H1 (cell line): Measurements from ENCODE around the gene ATXN7. TPM values are rescaled to one million over a fixed set of nuclear protein-coding genes. Genes with fewer than 3 reads are reported as not detected.

Source experiments
- CTCF ChIA-PET: fragments of 300-600 bp; sonication (Branson Sonifier 250); formaldehyde crosslinking; loops from one replicate; lab custom pipeline; 2021; ENCODE audit not compliant: partially characterized antibody; lab: Charles Lee
- POLR2A ChIA-PET: fragments of 300-600 bp; sonication (Branson Sonifier 250); formaldehyde crosslinking; loops from one replicate; lab custom pipeline; 2021; ENCODE audit warnings: inconsistent platforms; ENCODE audit not compliant: partially characterized antibody; lab: Charles Lee
- DNase-seq, 2 experiments: peaks; one replicate each; pipeline versions ENCODE4 v3.0.0 to v3.0.0-alpha.2; 2010 to 2022; ENCODE audit warnings: low spot score in 2 of 2, low read depth in 1 of 2, mixed read lengths in 1 of 2
- FAIRE-seq: peaks from 2 replicates; lab custom pipeline; 2011; peaks lifted over from hg19 to GRCh38; lab: Jason Lieb, UNC
- H2AFZ ChIP-seq: 2 replicates; pipeline ENCODE4 v1.8.1; 2012; ENCODE audit warnings: low read length, inconsistent platforms
- H2AK5ac ChIP-seq: 2 replicates; pipeline ENCODE4 v1.6.1; 2013; ENCODE audit warnings: low read depth, low read length
- H2BK120ac ChIP-seq: replicated peaks from 2 replicates; pipeline ENCODE3; 2013; ENCODE audit warnings: low read depth, low read length, inconsistent platforms
- H2BK12ac ChIP-seq: 2 replicates; pipeline ENCODE4 v1.6.1; 2013; ENCODE audit warnings: low read depth, low read length
- H2BK15ac ChIP-seq: 2 replicates; pipeline ENCODE4 v1.6.1; 2013; ENCODE audit warnings: low read length
- H2BK20ac ChIP-seq: 2 replicates; pipeline ENCODE4 v1.6.1; 2013; ENCODE audit warnings: low read length
- H2BK5ac ChIP-seq: 2 replicates; pipeline ENCODE4 v1.6.1; 2013; ENCODE audit warnings: low read depth, low read length
- H3K14ac ChIP-seq: 2 replicates; pipeline ENCODE4 v1.6.1; 2013; ENCODE audit warnings: inconsistent platforms; ENCODE audit not compliant: insufficient read length
- H3K18ac ChIP-seq: 2 replicates; pipeline ENCODE4 v1.6.1; 2013; ENCODE audit warnings: low read length; ENCODE audit errors: extremely low read depth
- H3K23ac ChIP-seq: 2 replicates; pipeline ENCODE4 v1.6.1; 2013; ENCODE audit warnings: inconsistent platforms; ENCODE audit not compliant: insufficient read length
- H3K23me2 ChIP-seq: 2 replicates; pipeline ENCODE4 v1.6.1; 2013; ENCODE audit warnings: low read depth, low read length
- H3K27ac ChIP-seq: 2 replicates; pipeline ENCODE4 v1.6.1; 2011; ENCODE audit warnings: low read depth, low read length, inconsistent platforms
- H3K27me3 ChIP-seq, 4 experiments: replicated peaks in 1 of 4; 1 replicate in 1 of 4; 2 replicates in 3 of 4; pipeline versions ENCODE4 v1.6.1 to v1.8.1; 2011 to 2013; ENCODE audit warnings: low read length in 3 of 4, mild to moderate bottlenecking in 3 of 4, inconsistent platforms in 2 of 4, mixed read lengths in 2 of 4, moderate library complexity in 1 of 4; ENCODE audit not compliant: control insufficient read depth in 3 of 4, insufficient read depth in 3 of 4; ENCODE audit errors: extremely low read depth in 1 of 4
- H3K36me3 ChIP-seq, 4 experiments: 2 replicates each; pipeline versions ENCODE4 v1.6.1 to v1.8.1; 2011 to 2013; ENCODE audit warnings: mild to moderate bottlenecking in 4 of 4, low read length in 3 of 4, moderate library complexity in 2 of 4, control low read depth in 1 of 4, inconsistent platforms in 1 of 4; ENCODE audit not compliant: insufficient read depth in 4 of 4, control insufficient read depth in 2 of 4
- H3K4ac ChIP-seq: replicated peaks from 2 replicates; pipeline ENCODE3; 2013; ENCODE audit warnings: low read length, low read depth, mixed read lengths, inconsistent platforms; ENCODE audit not compliant: insufficient read length
- H3K4me1 ChIP-seq, 4 experiments: replicated peaks in 1 of 4; 1 replicate in 1 of 4; 2 replicates in 3 of 4; pipeline versions ENCODE4 v1.6.1 to v1.8.1; 2011 to 2013; ENCODE audit warnings: low read length in 3 of 4, inconsistent platforms in 2 of 4, mixed read lengths in 1 of 4; ENCODE audit not compliant: insufficient read depth in 4 of 4, control insufficient read depth in 3 of 4
- H3K4me2 ChIP-seq, 2 experiments: 2 replicates each; pipeline versions ENCODE4 v1.6.1 to v1.8.1; 2011 to 2013; ENCODE audit warnings: low read depth in 2 of 2, low read length in 2 of 2, control low read depth in 1 of 2, inconsistent platforms in 1 of 2, mild to moderate bottlenecking in 1 of 2; ENCODE audit not compliant: insufficient read depth in 1 of 2
- H3K4me3 ChIP-seq, 4 experiments: fragments of 200-600, 300-600 bp in 1 of 4; sonication (generic), shearing (Covaris generic), sonication (Bioruptor Twin) in 1 of 4; 2 replicates each; pipeline versions ENCODE4 v1.5.1 to v1.8.1; 2011 to 2016; ENCODE audit warnings: low read length in 4 of 4, low read depth in 3 of 4, control low read depth in 2 of 4, inconsistent platforms in 2 of 4, mild to moderate bottlenecking in 2 of 4, mixed read lengths in 1 of 4, moderate library complexity in 1 of 4; ENCODE audit not compliant: insufficient read depth in 2 of 4; ENCODE audit errors: extremely low read depth in 1 of 4
- H3K56ac ChIP-seq: replicated peaks from 2 replicates; pipeline ENCODE3; 2013; ENCODE audit warnings: low read depth, mild to moderate bottlenecking, mixed read lengths, low read length, inconsistent platforms; ENCODE audit not compliant: insufficient read length
- H3K79me1 ChIP-seq: 2 replicates; pipeline ENCODE4 v1.6.1; 2013; ENCODE audit warnings: low read depth, low read length, control low read depth
- H3K79me2 ChIP-seq, 2 experiments: 2 replicates each; pipeline versions ENCODE4 v1.6.1 to v1.8.1; 2012 to 2013; ENCODE audit warnings: low read length in 2 of 2, mild to moderate bottlenecking in 2 of 2, inconsistent platforms in 1 of 2; ENCODE audit not compliant: insufficient read depth in 2 of 2, control insufficient read depth in 1 of 2
- H3K9ac ChIP-seq, 4 experiments: replicated peaks in 1 of 4; 1 replicate in 1 of 4; 2 replicates in 3 of 4; pipeline versions ENCODE4 v1.6.1 to v1.8.1; 2011 to 2013; ENCODE audit warnings: low read depth in 3 of 4, low read length in 3 of 4, control low read depth in 2 of 4, mild to moderate bottlenecking in 2 of 4, moderate library complexity in 2 of 4, inconsistent platforms in 1 of 4; ENCODE audit errors: extremely low read depth in 1 of 4
- H3K9me3 ChIP-seq, 2 experiments: 2 replicates each; pipeline versions ENCODE4 v1.6.1 to v1.8.1; 2012 to 2013; ENCODE audit warnings: mild to moderate bottlenecking in 2 of 2, moderate library complexity in 2 of 2, control low read depth in 1 of 2, inconsistent platforms in 1 of 2, low read depth in 1 of 2, low read length in 1 of 2, mixed read lengths in 1 of 2; ENCODE audit not compliant: insufficient read depth in 2 of 2
- H4K20me1 ChIP-seq, 2 experiments: replicated peaks in 1 of 2; 2 replicates each; pipeline versions ENCODE3 to v1.8.1; 2011 to 2013; ENCODE audit warnings: inconsistent platforms in 2 of 2, low read length in 2 of 2, mild to moderate bottlenecking in 1 of 2; ENCODE audit not compliant: insufficient read depth in 2 of 2, control insufficient read depth in 1 of 2
- H4K5ac ChIP-seq: 2 replicates; pipeline ENCODE4 v1.6.1; 2013; ENCODE audit warnings: low read length, low read depth, mixed read lengths, inconsistent platforms; ENCODE audit not compliant: insufficient read length
- H4K8ac ChIP-seq: 2 replicates; pipeline ENCODE4 v1.8.0; 2013; ENCODE audit warnings: mild to moderate bottlenecking, moderate library complexity, low read length, inconsistent platforms; ENCODE audit not compliant: insufficient read depth; ENCODE audit errors: extremely low read depth
- H4K91ac ChIP-seq: replicated peaks from 2 replicates; pipeline ENCODE3; 2013; ENCODE audit warnings: low read length, mixed read lengths, inconsistent platforms; ENCODE audit not compliant: insufficient read length
- EZH2 ChIP-seq: fragments of 200-600 bp; sonication (generic); IDR thresholded peaks from 2 replicates; pipeline ENCODE4 v1.7.1; 2012; ENCODE audit warnings: low read depth, mild to moderate bottlenecking, moderate library complexity, low read length, inconsistent platforms; ENCODE audit not compliant: severe bottlenecking
- SIN3A ChIP-seq, 2 experiments: IDR thresholded peaks in 1 of 2; conservative IDR thresholded peaks in 1 of 2; 2 replicates each; pipeline ENCODE4 v1.6.1; 2011 to 2012; ENCODE audit warnings: low read length in 2 of 2, improper control_type of control experiment in 1 of 2, low read depth in 1 of 2, mild to moderate bottlenecking in 1 of 2
- SP2 ChIP-seq: IDR thresholded peaks from 2 replicates; pipeline ENCODE4 v1.6.1; 2012; ENCODE audit warnings: mild to moderate bottlenecking, low read length, inconsistent platforms
- SRF ChIP-seq: IDR thresholded peaks from 2 replicates; pipeline ENCODE4 v1.6.1; 2011; ENCODE audit warnings: mild to moderate bottlenecking, low read depth, low read length, moderate library complexity
- TCF12 ChIP-seq: IDR thresholded peaks from 2 replicates; pipeline ENCODE4 v1.6.1; 2011; ENCODE audit warnings: low read depth, mild to moderate bottlenecking, low read length
- YY1 ChIP-seq: IDR thresholded peaks from 2 replicates; pipeline ENCODE4 v1.6.1; 2011; ENCODE audit warnings: low read depth, mild to moderate bottlenecking, low read length
- WGBS, 2 experiments: shearing (Covaris generic) in 1 of 2; methylation state at CpG; one replicate each; pipeline versions ENCODE4 v1.1.6 to v1.1.7; 2013 to 2015; ENCODE audit warnings: low lambda C conversion rate in 2 of 2, mixed read lengths in 2 of 2, inconsistent platforms in 1 of 2, low coverage in 1 of 2, missing lambda C conversion rate in 1 of 2; ENCODE audit not compliant: insufficient replicate concordance in 2 of 2, insufficient coverage in 1 of 2, insufficient read length in 1 of 2; ENCODE audit errors: extremely low coverage in 1 of 2, missing lambda C conversion rate in 1 of 2; 5-methylcytosine and 5-hydroxymethylcytosine counted together
- polyA plus RNA-seq, 7 experiments: library from polyadenylated mRNA; depleted of rRNA in 3 of 7; stranded (reverse) in 5 of 7; unstranded in 2 of 7; fragments of >200 nt in 5 of 7; fragments of 200-250 nt in 2 of 7; gene quantifications; 1 replicate in 5 of 7; 2 replicates in 1 of 7; 4 replicates in 1 of 7; pipeline versions ENCODE4 v1.2.1 to v1.2.3, GENCODE V29; 2011 to 2013; ENCODE audit warnings: missing spikeins in 2 of 7, mixed read lengths in 2 of 7
- total RNA-seq: library from RNA; stranded (reverse); fragmentation: NEBNext Ultra II Directional; extraction: Animal tissue kit (Norgen Biotek cat#: 25700); gene quantifications from 2 replicates; pipeline ENCODE4 v1.2.1, GENCODE V29; 2021

The ATXN7 gene
- total and polyA plus RNA-seq, 2 of the 8 experiments (the other 6 are each of a cell fraction or from before 2014, with no cell fraction given): 15.5 to 16.8 TPM

GRCh38 chr3:63857311-63857710, 6.4 kb upstream of the ATXN7 start:
- Histone ChIP-seq H4K20me1 (no peaks in the 10 kb centered on the region), H3K23me2 (no peaks in the 10 kb centered on the region; the same call in 1 of the 2 replicates), H3K79me2 (peaks cover 0 to 63% of the 10 kb centered on the region in 2 experiments; a peak in 2 of 4 replicates), H2BK5ac (no peak overlapping the region), H3K27ac (no peak overlapping the region), H4K91ac (no peak overlapping the region), H3K4ac (no peak overlapping the region), H3K23ac (no peak overlapping the region), H3K27me3 (no peaks in the 10 kb centered on the region), H3K36me3 (no peaks in the 10 kb centered on the region), H3K79me1 (peaks cover 3% of the 10 kb centered on the region; the same call in 1 of the 2 replicates), H3K9ac (no peak overlapping the region), H4K5ac (no peak overlapping the region), H3K4me1 (peaks cover 5 to 19% (median 13%) of the 10 kb centered on the region in 4 experiments; a peak in 6 of 7 replicates), H2AFZ (no peak overlapping the region), H3K18ac (no peak overlapping the region), H2BK12ac (no peak overlapping the region), H2BK20ac (no peak overlapping the region), H3K56ac (no peak overlapping the region), H2BK15ac (no peak overlapping the region), H3K14ac (no peak overlapping the region), H2BK120ac (no peak overlapping the region), H3K9me3 (no peaks in the 10 kb centered on the region), H3K4me2 (no peak overlapping the region), H3K4me3 (no peak overlapping the region), H2AK5ac (no peak overlapping the region), H4K8ac (no peak overlapping the region)
- POLR2A ChIA-PET: no interaction called here
- TF ChIP-seq SIN3A (conservative IDR thresholded peaks at IDR 0.05 in 1 of 2, IDR thresholded peaks at IDR 0.05 in 1 of 2; ENCODE audit: low read depth in 1 of 2, low read length in 2 of 2) (no peak), EZH2 (no peak), SP2 (no peak), TCF12 (no peak), SRF (no peak), YY1 (no peak)
- FAIRE-seq (no peak), DNase-seq (no peak)
- WGBS, 2 experiments: 88% methylated on average over 2 of the region's 2 CpGs; no CpG with 5 or more reads in 1 of the 2 experiments
- CTCF ChIA-PET: interaction anchor here (0.6 kb wide), 1 partner anchor 831 kb away, joined by 4 read pairs; no protein-coding TSS in a partner anchor
